SK-N-SH treated with all-trans-retinoic acid at 6 μM for 48 hours (cell line): ENCODE measurements around the gene HIGD1B.

Experiments used
- ARNTL ChIP-seq: fragments of 450-650 bp; formaldehyde crosslinking; IDR thresholded peaks from 2 replicates; pipeline ENCODE4 v1.5.0; 2020; ENCODE audit warnings: low read depth, mild to moderate bottlenecking, moderate library complexity, borderline replicate concordance
- BACH2 ChIP-seq: fragments of 250-450 bp; sonication (Bioruptor Pico); IDR thresholded peaks from 2 replicates; pipeline ENCODE4 v1.9.0; 2021; ENCODE audit warnings: mild to moderate bottlenecking, borderline replicate concordance
- ESRRG ChIP-seq: fragments of 250-450 bp; sonication (Bioruptor Pico); IDR thresholded peaks from 2 replicates; pipeline ENCODE4 v1.6.1; 2021; ENCODE audit warnings: mild to moderate bottlenecking
- GLIS3 ChIP-seq: fragments of 250-450 bp; sonication (Bioruptor Pico); IDR thresholded peaks from 2 replicates; pipeline ENCODE4 v1.5.0; 2020; ENCODE audit warnings: mild to moderate bottlenecking, moderate library complexity
- ISL1 ChIP-seq: fragments of 250-450 bp; sonication (Bioruptor Pico); IDR thresholded peaks from 2 replicates; pipeline ENCODE4 v2.1.2; 2022; ENCODE audit warnings: mild to moderate bottlenecking, moderate library complexity
- OSR1 ChIP-seq: fragments of 250-450 bp; sonication (Bioruptor Pico); IDR thresholded peaks from 2 replicates; pipeline ENCODE4 v1.8.0; 2022; ENCODE audit warnings: moderate library complexity, mild to moderate bottlenecking, inconsistent platforms
- PATZ1 ChIP-seq: fragments of 250-450 bp; sonication (Bioruptor Pico); IDR thresholded peaks from 2 replicates; pipeline ENCODE4 v1.8.0; 2020; ENCODE audit warnings: mild to moderate bottlenecking, moderate library complexity, borderline replicate concordance
- PPARA ChIP-seq: fragments of 250-450 bp; sonication (Bioruptor Pico); IDR thresholded peaks from 2 replicates; pipeline ENCODE4 v1.5.0; 2020; ENCODE audit warnings: mild to moderate bottlenecking, borderline replicate concordance
- RARB ChIP-seq: fragments of 250-450 bp; sonication (Bioruptor Pico); IDR thresholded peaks from 2 replicates; pipeline ENCODE4 v1.8.0; 2021; ENCODE audit warnings: mild to moderate bottlenecking, moderate library complexity
- SNAI2 ChIP-seq: fragments of 250-450 bp; sonication (Bioruptor Pico); IDR thresholded peaks from 2 replicates; pipeline ENCODE4 v1.5.0; 2020; ENCODE audit warnings: mild to moderate bottlenecking, moderate library complexity
- TOX ChIP-seq: fragments of 250-450 bp; sonication (Bioruptor Pico); IDR thresholded peaks from 2 replicates; pipeline ENCODE4 v1.8.0; 2021; ENCODE audit warnings: mild to moderate bottlenecking, moderate library complexity, borderline replicate concordance
- ZFP3 ChIP-seq: fragments of 250-450 bp; sonication (Bioruptor Pico); IDR thresholded peaks from 2 replicates; pipeline ENCODE4 v1.5.0; 2020; ENCODE audit warnings: mild to moderate bottlenecking, moderate library complexity
- ZNF565 ChIP-seq: fragments of 450-650 bp; formaldehyde crosslinking; conservative IDR thresholded peaks from 2 replicates; pipeline ENCODE4 v1.5.0; 2020; ENCODE audit warnings: low read depth, mild to moderate bottlenecking, moderate library complexity
- TF ChIP-seq, protein P1 (sequence below): fragments of 250-450 bp; sonication (Bioruptor Pico); IDR thresholded peaks from 2 replicates; pipeline ENCODE4 v1.5.0; 2020; ENCODE audit warnings: mild to moderate bottlenecking, moderate library complexity

GRCh38 chr17:44801880-44802279 lies 45.8 kb upstream of the HIGD1B start:
- TF ChIP-seq ZFP3 (CRISPR knock-in tag) (no peak), PATZ1 (CRISPR knock-in tag) (no peak), ZNF565 (no peak), TOX (CRISPR knock-in tag) (no peak), OSR1 (CRISPR knock-in tag) (no peak), BACH2 (CRISPR knock-in tag) (no peak), PPARA (no peak), GLIS3 (CRISPR knock-in tag) (no peak), ARNTL (CRISPR knock-in tag) (no peak), SNAI2 (CRISPR knock-in tag) (no peak), RARB (CRISPR knock-in tag) (no peak), ESRRG (CRISPR knock-in tag) (no peak), ISL1 (CRISPR knock-in tag) (no peak)
- TF ChIP-seq, protein P1, sequence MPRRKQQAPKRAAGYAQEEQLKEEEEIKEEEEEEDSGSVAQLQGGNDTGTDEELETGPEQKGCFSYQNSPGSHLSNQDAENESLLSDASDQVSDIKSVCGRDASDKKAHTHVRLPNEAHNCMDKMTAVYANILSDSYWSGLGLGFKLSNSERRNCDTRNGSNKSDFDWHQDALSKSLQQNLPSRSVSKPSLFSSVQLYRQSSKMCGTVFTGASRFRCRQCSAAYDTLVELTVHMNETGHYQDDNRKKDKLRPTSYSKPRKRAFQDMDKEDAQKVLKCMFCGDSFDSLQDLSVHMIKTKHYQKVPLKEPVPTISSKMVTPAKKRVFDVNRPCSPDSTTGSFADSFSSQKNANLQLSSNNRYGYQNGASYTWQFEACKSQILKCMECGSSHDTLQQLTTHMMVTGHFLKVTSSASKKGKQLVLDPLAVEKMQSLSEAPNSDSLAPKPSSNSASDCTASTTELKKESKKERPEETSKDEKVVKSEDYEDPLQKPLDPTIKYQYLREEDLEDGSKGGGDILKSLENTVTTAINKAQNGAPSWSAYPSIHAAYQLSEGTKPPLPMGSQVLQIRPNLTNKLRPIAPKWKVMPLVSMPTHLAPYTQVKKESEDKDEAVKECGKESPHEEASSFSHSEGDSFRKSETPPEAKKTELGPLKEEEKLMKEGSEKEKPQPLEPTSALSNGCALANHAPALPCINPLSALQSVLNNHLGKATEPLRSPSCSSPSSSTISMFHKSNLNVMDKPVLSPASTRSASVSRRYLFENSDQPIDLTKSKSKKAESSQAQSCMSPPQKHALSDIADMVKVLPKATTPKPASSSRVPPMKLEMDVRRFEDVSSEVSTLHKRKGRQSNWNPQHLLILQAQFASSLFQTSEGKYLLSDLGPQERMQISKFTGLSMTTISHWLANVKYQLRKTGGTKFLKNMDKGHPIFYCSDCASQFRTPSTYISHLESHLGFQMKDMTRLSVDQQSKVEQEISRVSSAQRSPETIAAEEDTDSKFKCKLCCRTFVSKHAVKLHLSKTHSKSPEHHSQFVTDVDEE (CRISPR knock-in tag): no peak
